Stimulated activated CD4-positive, alpha-beta T cell treated with anti-CD3 and anti-CD28 coated beads, TNF-alpha, amount 100 ng/mL, for 48 hours (primary cell): ENCODE data around the gene TXLNG.

ENCODE experiments used
- DNase-seq, 3 donors: peaks; one replicate each; pipeline ENCODE4 v3.0.0-alpha.2; 2020; ENCODE audit warnings: low read depth in 3 of 3

The TXLNG gene

DNA sequence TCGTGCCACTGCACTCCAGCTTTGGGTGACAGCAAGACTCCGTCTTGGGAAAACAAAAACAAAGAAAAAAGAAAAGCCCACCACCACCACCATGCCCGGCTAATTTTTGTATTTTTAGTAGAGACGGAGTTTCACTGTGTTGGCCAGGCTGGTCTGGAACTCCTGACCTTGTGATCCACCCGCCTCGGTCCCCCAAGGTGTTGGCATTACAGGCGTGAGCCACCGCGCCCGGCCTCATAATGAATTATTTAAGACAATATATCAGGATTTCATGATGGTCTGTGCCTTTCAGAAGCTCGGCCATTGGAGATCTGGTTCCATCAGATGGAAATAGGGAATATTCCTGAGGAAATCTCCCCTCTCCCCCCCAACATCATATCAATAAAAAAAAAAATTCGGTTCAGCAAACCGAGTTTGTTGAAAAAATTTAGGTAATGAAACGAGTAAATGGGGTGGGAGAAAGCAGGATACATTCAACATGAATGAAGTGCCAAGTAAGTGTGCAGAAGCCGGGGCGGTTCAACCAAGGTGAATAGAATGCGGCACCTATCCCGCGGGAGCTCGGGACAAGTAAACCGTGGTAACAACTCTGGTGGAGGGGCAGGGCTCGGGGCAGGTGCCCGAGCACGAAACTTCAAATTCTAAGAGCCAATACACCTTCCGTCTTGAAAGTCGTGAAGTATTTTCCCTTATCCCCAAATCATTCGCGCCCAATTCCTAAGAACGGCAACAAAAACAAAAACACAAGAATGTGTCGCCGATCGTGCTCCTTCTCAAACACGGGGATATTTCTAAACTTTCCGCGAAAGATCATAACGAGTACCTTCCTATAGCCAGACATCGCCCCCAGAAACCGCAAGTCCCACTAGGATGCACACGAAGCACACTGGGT is 773 bp upstream of the TXLNG start:
- DNase-seq = no peak

DNA sequence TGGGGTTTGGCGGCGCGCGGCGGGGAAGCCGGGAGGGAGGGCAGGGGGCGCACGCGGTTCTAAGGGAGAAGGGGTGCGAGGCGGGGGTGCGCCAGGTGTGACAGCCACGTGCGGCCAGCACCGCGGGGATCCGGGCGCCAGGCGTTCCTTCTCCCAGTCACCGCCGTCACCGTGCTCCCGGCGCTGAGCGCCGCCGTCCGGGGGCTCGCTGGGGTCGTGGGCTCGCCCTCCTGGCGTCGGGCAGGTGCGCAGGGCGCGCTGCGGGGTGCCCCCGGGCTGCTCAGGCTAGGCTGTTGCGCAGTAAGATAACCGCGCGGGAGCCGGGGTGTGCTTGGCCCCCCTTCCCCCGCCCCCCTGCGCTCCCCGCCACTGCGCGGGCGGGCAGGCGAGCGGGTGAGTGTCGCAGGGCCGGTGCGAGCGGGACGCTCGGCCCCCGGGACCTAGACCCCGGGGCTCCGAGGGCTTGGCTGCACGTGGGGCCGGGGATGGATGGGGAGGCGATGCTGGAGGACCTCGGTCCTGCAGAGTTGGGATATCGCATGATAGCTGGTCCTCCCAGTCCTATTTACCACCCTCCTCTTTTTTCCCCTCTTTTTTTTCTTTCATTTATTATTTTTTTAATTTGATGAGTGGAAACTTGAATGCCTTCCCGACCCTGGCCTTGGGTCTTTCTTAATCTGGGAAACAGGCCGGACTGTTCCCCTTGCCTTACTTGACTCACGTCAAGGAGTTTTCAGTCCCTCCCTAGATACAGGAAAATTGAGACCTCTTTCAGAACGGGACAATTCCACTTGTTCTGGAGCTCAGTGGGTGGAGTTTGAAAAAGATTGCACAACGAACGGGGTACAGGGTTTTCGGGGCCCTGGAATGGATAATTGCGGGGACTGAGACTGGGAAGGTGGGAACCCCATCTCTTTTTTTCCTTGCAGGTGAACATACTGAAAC is 797 bp downstream of the TXLNG start:
- DNase-seq = peak in 1 of 3 donors; percentile 38

DNA sequence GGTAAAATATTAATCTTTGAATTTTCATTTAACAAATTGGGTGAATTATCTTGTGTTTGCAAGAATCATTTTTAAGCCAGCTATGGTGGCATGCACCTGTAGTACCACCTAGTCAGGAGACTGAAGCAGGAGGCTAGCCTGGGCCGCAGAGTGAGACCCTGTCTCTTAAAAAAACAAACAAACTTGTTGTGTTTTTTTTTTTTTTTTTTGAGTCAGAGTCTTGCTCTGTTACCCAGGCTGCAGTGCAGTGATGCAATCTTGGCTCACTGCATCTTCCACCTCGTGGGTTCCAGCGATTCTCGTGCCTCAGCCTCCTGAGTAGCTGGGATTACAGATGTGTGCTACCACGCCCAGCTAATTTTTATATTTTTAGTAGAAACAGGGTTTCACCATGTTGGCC is 2.2 kb downstream of the TXLNG start:
- DNase-seq = no peak

DNA sequence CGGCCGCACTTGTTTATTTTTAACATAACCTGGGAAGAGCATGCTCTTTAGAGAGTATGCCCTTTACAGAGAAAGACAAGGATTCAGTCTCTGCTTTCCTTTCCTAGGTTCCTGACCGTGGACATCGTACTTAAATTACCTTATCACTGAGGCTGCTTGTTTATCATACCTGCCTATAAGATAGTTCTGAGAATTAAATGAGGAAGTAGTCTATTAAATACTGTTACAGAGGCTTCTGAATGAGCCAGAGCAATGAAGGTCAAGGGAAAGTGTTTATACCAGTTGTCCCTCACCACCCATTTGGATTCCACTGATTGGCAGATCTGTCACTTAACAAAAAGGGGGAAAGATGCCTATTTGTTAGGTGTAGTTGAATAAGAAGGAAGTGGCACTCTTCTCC is 10.0 kb downstream of the TXLNG start:
- DNase-seq = no peak

DNA sequence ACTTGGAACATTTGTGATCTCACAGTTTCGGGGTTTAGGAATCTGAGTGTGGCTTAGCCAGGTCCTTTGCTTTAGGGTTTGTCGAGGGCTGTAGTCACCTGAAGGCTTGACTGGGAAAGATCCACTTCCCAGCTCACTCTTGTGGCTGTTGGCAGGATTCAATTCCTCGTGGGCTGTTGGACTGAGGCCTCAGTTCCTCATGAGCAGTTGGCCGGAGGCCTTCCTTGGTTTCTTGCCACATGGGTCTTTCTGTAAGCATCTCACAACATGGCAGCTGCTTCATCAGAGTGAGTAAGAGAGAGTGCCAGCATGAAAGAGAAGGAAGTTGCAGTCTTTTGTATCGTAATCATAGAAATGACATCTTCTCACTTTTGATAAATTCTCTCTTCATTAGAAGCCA is 11.1 kb downstream of the TXLNG start:
- no peak for DNase-seq

DNA sequence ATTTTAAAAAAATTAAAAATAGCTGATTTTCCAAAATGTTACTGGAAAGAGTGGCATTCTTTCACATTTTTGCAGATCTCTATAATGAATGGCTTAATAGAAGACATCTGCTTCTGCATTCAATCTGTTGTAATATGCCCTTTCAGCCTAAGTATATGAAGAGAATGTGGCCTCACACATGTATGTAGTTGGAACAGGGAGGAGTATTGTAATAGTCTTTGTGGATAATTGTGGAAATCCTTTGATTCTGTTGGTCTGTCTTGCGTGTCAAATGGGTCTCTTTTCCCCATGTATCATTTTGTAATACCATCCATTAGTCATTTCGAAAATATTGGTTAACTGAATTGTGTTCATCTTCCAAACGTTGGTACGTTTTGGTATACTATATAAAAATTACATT is 11.6 kb downstream of the TXLNG start:
- DNase-seq = no peak

DNA sequence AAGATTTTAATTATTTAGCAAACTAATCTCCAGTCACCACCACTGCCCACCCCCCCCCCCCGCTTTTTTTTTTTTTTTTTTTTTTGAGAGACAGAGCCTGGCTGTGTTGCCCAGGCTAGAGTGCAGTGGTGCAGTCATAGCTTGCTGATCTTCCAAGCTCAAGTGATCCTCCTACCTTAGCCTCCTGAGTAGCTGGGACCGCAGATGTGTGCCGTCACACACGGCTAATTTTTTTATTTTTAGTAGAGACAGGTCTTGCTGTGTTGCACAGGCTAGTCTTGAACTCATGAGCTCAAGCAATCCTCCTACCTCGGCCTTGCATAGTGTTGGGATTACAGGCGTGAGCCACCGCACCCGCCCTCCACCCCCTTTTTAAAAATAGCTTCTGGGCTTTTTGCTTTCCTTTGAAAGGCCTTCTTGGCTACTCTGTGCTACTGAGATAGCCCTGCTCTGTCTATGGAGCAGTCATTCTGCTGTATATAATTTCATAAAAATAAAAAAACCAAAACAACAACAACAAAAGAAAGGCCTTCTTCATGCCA is 18.7 kb downstream of the TXLNG start:
- no peak for DNase-seq

DNA sequence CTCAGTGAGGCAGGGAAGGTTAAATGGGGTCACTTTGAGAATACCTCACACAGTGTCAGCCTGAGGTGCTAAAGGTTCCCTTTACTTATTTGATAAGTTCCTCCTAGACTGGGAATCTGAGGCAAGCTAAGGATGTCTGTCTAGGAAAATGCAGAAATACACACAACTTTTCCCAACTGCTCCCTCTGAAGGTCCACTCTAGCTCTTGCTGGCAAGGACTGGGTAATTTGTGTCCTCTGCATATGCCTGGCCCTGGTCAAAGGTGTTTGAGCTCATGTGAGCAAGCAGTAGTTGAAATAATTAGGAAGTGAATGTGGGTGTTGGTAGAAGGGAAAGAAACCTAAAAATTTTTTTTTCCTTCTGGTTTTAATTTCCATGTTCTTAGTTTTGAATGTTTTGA is 21.3 kb downstream of the TXLNG start:
- DNase-seq = no peak

DNA sequence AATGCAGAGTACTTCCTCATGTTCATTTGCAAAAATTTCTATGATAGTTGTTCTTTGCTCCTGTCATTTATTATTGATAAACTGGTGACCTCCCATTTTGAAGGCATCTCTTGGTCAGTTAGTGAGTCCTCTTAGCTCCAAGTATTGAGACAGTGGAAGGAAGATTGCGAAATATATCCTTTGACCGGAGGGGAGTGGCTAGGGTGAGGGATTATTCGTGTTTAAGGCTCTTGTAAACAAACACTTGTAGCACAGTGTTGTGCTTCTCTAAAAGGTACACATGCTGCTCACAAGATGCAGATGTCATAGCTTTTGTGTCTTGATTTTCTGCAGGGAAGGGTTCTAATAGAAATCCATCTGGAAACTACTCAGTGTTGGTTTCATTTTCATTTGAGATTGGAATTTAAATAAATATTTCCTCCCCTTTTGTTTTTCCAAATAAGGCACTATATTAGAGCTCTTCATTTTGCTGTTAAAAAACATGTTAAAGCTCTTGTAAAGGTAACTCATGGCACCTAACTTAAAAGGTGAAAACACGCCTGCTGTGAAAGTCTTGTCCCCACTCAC is 21.8 kb downstream of the TXLNG start:
- DNase-seq = no peak

DNA sequence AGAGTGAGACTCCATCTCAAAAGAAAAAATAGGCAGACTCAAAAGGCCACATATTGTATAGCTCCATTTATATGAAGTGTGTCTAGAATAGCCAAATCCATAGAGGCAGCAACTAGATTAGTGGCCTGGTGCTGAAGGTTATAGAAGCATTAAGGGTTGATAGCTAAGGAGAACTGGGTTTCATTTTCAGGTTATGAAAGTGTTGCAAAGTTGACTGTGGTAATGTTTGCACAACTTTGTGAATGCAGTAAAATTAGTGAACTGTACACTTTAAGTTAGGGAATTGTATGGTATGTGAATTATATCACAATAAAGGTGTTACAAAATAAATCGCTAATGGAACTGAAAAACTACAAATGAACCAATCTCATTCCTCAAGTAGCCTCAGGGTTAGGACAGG is 28.3 kb downstream of the TXLNG start:
- DNase-seq = no peak

DNA sequence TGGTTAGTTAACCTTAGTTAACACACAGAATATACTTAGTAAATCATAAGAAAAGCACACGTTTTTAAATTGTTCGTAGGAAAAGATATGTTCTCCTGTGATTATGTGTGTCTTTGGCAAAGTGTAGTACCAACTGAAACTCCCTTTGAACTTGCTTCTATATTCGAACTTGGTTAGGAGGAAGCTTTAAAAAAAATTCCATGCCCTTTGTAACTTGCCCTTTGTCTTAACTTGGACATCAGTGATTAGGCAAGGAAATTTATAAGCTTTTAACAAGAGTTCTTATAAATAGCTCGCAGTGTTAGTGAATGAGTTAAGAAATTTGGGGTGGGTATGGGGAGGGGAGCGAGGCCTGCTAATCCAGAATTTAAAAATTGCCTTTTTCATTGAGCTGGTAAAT is 33.4 kb downstream of the TXLNG start:
- no peak for DNase-seq

DNA sequence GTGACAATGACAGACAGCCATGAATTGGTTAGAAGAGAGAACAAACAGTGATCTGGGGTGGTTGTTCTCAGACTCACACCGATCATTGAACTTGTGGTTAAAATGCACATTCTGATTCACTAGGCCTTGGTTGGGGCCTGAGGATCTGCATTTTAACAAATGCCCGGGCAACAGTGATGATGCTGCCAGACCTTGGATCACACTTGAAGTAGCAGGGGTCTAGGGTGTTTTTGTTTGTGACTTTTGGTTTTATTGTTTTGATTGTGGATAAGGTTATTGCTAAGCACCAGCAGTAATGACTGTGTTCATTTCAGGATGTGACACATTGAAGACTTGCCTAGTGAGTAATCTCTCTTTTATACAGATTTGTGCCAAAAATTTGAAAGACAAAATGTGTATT is 36.5 kb downstream of the TXLNG start:
- DNase-seq = no peak

DNA sequence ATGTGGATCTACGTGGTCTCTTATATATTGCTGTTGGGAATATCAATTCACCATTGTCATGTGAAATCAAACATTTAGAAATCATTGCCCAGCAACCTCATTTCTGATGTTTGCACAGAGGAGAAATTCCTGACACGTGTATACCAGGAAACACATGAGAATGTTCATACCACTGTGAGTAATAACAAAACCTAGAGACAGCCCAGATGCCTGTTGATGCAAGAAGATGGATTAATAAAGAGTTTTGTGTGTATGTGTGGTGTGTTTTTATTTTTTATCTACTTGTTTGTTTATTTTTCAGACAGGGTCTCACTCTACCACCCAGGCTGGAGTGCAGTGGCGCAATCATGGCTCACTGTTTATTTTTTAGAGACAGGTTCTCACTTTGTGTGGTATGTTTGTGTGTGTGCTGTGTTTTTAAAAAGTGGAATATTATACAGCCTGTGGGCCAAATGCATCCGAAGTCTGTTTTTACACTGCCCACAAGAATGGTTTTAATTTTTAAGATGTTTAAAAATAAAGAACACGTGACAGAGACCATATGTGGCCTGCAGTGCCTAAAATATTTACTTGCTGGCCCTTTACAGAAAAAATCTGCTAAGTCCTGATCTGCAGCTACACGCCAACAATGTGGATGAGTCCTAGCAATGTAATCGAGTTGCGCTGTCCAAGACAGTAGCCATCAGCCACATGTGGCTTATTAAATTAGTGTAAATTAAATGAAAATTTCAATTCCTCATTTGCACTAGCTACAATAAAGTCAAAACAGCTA is 39.2 kb downstream of the TXLNG start:
- no peak for DNase-seq

DNA sequence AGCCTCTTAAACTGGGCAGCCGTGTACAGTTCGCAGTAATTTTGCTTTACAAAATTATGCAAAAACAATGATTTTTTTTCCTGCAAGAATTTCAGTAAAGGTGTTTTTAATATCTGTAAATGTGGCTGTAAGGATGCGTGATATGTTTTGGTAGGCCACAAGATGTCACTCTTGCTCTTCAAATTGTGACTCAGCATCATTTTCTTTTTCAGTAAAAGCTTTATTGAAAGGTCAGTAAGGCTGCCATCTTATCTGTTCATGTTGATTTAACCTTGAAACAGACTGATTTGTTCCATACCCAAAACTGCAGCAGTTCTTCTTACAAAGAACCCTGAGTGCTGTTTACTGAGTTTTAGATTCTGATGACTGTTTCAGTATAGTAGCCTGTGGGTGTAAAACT is 39.9 kb downstream of the TXLNG start:
- DNase-seq = no peak

DNA sequence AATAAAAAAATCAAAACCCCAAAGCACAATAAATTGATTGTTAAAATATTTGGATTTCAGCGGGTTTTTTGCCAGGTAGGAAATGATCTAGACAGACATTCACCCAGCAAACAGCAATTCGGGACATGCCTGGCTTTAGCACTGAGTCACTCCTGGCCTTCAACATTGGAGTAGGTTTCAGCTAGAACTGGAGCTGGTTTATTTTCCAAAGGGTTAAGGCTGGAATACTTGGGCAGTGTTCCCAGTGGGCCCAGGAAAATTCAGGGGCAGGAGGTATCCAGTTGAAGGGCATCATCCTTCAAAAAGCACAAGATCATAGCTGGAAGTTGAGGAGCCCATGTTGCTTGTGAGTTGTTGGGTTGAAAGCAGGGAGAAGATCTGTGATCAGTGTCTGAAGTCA is 41.0 kb downstream of the TXLNG start:
- no peak for DNase-seq

DNA sequence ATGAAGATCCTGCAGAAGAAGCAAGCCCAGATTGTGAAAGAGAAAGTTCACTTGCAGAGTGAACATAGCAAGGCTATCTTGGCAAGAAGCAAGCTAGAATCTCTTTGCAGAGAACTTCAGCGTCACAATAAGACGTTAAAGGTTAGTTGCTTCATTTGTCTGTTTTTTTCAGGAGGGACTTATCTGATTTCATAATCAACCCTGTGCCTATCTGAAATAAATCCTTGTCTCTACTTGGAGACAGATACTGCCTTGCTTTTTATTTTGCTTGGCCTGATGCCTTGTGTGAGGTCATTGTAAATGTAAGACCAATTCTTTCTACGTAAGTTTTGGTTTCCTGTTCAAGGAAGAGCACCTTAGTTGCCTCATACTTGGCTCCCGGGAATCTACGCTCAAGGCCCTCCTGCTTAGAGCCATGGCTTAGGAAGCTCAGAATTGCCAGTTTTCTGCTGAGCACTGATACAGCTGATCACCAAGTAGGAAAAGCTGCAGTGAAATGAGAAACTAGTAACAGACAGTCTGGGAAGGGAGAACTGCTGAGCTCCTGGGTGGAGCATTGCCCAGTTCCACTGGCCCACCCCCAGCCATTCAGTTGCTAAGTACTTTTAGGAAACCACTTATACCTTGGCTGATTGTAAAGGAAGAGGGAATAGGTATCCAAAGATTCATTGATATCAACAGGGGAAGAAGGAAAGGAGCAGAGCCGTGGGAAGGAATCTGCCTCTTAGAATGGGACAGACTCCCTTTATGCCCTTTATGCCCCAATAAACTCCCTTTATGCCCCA is 42.0 kb downstream of the TXLNG start:
- no peak for DNase-seq

DNA sequence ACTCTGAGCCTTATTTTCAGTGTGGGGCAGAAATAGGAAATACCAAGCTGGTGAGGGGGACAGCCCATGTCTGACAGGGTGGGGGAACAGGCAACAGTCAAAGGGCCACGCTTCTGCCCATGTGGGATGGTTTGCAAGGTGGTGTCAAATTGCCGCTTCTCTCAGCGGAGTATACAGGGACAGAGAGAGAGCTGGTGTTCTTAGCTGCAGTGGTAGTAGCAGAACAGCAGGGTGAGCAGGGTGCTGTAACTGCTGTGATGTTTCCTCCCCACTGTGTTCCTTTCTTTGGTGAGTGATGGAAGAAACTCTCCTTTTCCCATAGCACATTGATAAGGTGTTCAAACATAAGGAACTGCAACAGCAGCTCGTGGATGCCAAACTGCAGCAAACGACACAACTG is 46.0 kb downstream of the TXLNG start:
- no peak for DNase-seq

DNA sequence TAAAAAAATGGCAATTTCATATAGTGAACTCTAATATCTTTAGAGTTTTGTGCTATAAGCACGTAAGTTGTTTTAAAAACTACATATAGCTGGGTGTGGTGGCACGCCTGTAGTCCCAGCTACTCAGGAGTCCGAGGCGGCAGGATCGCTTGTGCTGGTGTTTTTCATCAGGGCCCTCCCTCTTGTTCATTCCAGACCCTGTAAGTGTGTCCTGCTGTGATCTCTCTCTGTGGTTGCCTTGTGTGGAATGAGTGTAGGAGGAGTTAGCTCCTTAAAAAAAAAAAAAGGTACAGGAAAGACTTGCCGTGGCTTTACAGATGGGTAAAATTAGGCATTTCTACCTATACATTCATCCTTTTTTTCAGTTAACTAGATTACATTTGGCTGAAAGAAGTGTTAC is 48.5 kb downstream of the TXLNG start:
- DNase-seq = no peak

DNA sequence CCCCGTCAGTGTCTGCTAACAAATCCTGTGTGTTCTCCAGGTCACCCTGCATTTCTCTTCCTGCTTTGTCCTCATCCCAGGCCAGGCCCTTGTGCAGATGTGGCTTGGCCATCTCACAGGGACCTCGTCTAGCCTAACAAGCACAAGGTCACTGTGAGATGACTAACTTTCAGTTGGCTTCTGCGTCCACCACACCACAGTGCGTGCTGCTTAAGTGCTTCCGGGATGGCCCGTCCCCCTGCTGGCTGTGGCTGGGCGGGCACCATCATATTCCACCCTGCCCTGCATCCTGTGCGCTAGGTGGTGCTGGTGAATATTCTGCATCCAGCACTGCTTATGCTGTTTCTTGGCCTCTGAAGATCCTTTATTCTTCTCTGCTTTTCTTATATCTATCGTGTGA is 50.1 kb downstream of the TXLNG start:
- DNase-seq = no peak

DNA sequence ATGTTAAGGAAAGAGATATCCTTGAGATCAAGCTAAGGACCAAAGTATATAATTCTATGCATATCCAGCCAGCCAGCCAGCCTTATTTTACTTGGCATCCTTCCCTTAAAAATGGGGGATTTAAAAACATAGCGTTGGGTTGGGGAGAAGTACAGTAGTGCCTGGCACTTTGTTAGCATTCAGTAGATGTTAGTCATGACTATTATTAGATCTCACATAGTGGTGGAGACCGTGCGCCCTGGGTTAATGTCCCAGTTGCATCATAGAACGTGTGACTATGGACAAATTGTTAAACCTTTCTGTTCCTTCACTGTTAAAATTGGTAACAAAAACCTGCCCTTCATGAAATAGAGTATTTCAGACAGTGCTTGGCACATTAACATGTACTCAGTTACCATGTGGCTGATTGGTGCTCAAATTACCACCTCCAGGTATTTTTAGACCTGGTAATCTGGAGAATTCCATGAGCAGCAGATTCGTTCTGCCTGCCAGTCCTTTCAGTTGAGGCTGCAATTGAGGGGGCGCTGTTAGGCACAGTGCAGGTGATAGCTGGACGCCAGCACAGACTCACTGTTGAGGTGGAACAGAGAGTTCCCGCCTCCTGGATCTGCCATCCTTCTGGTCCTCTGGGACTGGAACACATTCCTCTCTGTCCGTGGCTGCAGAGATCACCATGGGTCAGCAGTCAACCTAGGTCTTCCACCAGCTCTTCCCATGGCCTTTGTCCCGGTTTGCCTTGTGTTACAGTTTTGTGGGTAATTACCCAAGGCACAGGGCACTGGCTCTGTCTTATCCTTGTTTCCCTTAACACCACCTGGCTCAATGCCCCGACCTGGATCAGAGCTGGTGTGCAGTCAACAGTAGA is 52.2 kb downstream of the TXLNG start:
- DNase-seq = no peak
